Hepatocyte (in vitro differentiated cells): ENCODE data around the gene SLC15A5.

ENCODE experiments used
- EZH2 ChIP-seq: fragments of 200-600 bp; sonication (generic); IDR thresholded peaks from 2 replicates; pipeline ENCODE4 v1.6.1; 2016; ENCODE audit warnings: antibody characterized with exemption, mild to moderate bottlenecking, borderline replicate concordance
- TF ChIP-seq, protein P1 (sequence below): fragments of 200-600 bp; sonication (generic); IDR thresholded peaks from 2 replicates; pipeline ENCODE4 v1.5.1; 2016; ENCODE audit warnings: antibody characterized with exemption, mild to moderate bottlenecking; ENCODE audit not compliant: poor library complexity

DNA sequence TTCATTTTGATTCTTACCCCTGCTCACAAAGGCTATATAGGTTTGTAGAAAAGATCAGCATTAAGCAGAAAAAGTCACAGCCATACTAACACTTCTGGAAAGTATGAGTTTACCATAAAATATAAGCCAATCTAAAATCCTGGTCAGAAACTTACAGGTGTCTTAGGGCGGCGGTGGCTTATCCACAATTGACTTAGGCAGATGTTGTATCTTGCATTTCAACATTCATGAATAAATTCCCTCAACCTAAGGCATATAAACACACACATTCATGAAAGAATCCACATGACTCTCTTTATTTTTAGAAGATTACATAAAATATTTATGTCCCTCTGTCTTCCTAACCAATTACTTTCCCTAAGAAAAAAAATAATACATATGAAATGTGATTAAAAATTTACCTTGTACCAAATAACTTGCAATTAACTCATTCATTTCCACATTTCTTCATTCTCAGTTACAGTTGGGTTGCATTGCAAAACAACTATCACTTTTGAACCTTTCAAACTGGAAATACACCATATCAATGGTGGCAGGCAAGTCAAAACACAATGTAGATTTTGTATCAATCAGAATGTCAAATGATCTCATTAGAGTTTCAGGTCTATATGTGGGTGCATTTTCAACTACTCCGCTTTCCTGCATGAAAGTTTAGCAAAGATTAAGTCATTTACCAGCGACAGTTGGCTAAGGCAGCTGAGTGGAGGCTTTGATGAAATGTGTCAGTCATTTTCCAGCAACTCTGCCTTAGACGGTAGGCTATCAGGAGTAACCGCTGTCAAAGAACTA lies 124.4 kb downstream of the SLC15A5 start:
- no peak for TF ChIP-seq EZH2
- TF ChIP-seq, protein P1, sequence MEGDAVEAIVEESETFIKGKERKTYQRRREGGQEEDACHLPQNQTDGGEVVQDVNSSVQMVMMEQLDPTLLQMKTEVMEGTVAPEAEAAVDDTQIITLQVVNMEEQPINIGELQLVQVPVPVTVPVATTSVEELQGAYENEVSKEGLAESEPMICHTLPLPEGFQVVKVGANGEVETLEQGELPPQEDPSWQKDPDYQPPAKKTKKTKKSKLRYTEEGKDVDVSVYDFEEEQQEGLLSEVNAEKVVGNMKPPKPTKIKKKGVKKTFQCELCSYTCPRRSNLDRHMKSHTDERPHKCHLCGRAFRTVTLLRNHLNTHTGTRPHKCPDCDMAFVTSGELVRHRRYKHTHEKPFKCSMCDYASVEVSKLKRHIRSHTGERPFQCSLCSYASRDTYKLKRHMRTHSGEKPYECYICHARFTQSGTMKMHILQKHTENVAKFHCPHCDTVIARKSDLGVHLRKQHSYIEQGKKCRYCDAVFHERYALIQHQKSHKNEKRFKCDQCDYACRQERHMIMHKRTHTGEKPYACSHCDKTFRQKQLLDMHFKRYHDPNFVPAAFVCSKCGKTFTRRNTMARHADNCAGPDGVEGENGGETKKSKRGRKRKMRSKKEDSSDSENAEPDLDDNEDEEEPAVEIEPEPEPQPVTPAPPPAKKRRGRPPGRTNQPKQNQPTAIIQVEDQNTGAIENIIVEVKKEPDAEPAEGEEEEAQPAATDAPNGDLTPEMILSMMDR, result no peak
